HepG2 (cell line): ENCODE measurements around the gene MYEOV. TPM values are rescaled to one million over a fixed set of nuclear protein-coding genes. Genes with fewer than 3 reads are reported as not detected.

Experiments
- FOSL1 ChIP-seq: sonication (generic); formaldehyde crosslinking; IDR thresholded peaks from 2 replicates; pipeline ENCODE4 v1.9.0; 2021; ENCODE audit warnings: missing genetic modification reagents, borderline replicate concordance
- MED1 ChIP-seq: sonication (generic); formaldehyde crosslinking; IDR thresholded peaks from 2 replicates; pipeline ENCODE4 v1.4.0; 2020; ENCODE audit warnings: missing genetic modification reagents
- MXI1 ChIP-seq: IDR thresholded peaks from 3 replicates; pipeline ENCODE4 v1.6.1; 2012; ENCODE audit warnings: low read depth, low read length, inconsistent platforms, borderline replicate concordance
- NCOA2 ChIP-seq: sonication (generic); formaldehyde crosslinking; IDR thresholded peaks from 2 replicates; pipeline ENCODE4 v1.8.0; 2022; ENCODE audit warnings: inconsistent platforms
- RXRA ChIP-seq: sonication (generic); formaldehyde crosslinking; IDR thresholded peaks from 2 replicates; pipeline ENCODE4 v1.5.1; 2020; ENCODE audit warnings: missing genetic modification reagents
- SALL1 ChIP-seq: sonication (generic); formaldehyde crosslinking; IDR thresholded peaks from 2 replicates; pipeline ENCODE4 v1.8.0; 2022; ENCODE audit warnings: mild to moderate bottlenecking, missing genetic modification reagents
- SOX5 ChIP-seq: IDR thresholded peaks from 2 replicates; pipeline ENCODE4 v1.6.1; 2016; ENCODE audit warnings: borderline replicate concordance
- polyA plus RNA-seq, 8 experiments: library from polyadenylated mRNA; depleted of rRNA in 3 of 8; stranded (reverse) in 7 of 8; unstranded in 1 of 8; fragments of >200 nt; fragmentation: Illumina TruSeq in 4 of 8; extraction: Trizol in 4 of 8; gene quantifications; 2 replicates each; pipeline versions ENCODE4 v1.2.1 to v1.2.3, GENCODE V29; 2011 to 2016; ENCODE audit warnings: low read depth in 4 of 8, missing spikeins in 1 of 8, mixed read lengths in 1 of 8; ENCODE audit not compliant: insufficient read depth in 1 of 8
- total RNA-seq, 5 experiments: library from RNA; depleted of rRNA; stranded (reverse); fragments of >200 nt; fragmentation: Illumina TruSeq; extraction: Trizol; gene quantifications; 2 replicates each; pipeline ENCODE4 v1.2.3, GENCODE V29; 2016; ENCODE audit warnings: low read depth in 1 of 5
- TF ChIP-seq, protein P1 (sequence below): IDR thresholded peaks from 2 replicates; pipeline ENCODE4 v1.6.1; 2016; ENCODE audit warnings: control low read depth
- TF ChIP-seq, protein P2 (sequence below): sonication (generic); formaldehyde crosslinking; IDR thresholded peaks from 2 replicates; pipeline ENCODE4 v1.4.0; 2020; ENCODE audit warnings: missing genetic modification reagents
- TF ChIP-seq, protein P3 (sequence below): sonication (generic); formaldehyde crosslinking; IDR thresholded peaks from 2 replicates; pipeline ENCODE4 v1.5.1; 2020; ENCODE audit warnings: mild to moderate bottlenecking, missing genetic modification reagents, borderline replicate concordance
- TF ChIP-seq, protein P4 (sequence below): sonication (generic); formaldehyde crosslinking; IDR thresholded peaks from 2 replicates; pipeline ENCODE4 v1.5.1; 2020; ENCODE audit warnings: mild to moderate bottlenecking, missing genetic modification reagents, moderate library complexity

The MYEOV gene
- total and polyA plus RNA-seq, 2 of the 13 experiments (the other 11 are each of a cell fraction or from before 2014, with no cell fraction given) = 0.33 to 1.8 TPM

GRCh38 chr11:69298267-69299022 is 4.5 kb downstream of the MYEOV start (continued):
- TF ChIP-seq, protein P1, sequence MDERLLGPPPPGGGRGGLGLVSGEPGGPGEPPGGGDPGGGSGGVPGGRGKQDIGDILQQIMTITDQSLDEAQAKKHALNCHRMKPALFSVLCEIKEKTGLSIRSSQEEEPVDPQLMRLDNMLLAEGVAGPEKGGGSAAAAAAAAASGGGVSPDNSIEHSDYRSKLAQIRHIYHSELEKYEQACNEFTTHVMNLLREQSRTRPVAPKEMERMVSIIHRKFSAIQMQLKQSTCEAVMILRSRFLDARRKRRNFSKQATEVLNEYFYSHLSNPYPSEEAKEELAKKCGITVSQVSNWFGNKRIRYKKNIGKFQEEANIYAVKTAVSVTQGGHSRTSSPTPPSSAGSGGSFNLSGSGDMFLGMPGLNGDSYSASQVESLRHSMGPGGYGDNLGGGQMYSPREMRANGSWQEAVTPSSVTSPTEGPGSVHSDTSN (CRISPR knock-in tag) = no peak
- TF ChIP-seq FOSL1 (0 out of 2 replicates have a peak, but pooled peaks have one; percentile 11), NCOA2 (CRISPR knock-in tag) (peak; percentile 30; the same call in 1 of the 2 replicates), SOX5 (CRISPR knock-in tag) (0 out of 2 replicates have a peak, but pooled peaks have one; percentile 12), MXI1 (peak; percentile 20; the same call in 1 of the 3 replicates), RXRA (CRISPR knock-in tag) (peak; percentile 47; the same call in 1 of the 2 replicates), MED1 (CRISPR knock-in tag) (0 out of 2 replicates have a peak, but pooled peaks have one; percentile 23), SALL1 (CRISPR knock-in tag) (0 out of 2 replicates have a peak, but pooled peaks have one; percentile 11)
- TF ChIP-seq, protein P2, sequence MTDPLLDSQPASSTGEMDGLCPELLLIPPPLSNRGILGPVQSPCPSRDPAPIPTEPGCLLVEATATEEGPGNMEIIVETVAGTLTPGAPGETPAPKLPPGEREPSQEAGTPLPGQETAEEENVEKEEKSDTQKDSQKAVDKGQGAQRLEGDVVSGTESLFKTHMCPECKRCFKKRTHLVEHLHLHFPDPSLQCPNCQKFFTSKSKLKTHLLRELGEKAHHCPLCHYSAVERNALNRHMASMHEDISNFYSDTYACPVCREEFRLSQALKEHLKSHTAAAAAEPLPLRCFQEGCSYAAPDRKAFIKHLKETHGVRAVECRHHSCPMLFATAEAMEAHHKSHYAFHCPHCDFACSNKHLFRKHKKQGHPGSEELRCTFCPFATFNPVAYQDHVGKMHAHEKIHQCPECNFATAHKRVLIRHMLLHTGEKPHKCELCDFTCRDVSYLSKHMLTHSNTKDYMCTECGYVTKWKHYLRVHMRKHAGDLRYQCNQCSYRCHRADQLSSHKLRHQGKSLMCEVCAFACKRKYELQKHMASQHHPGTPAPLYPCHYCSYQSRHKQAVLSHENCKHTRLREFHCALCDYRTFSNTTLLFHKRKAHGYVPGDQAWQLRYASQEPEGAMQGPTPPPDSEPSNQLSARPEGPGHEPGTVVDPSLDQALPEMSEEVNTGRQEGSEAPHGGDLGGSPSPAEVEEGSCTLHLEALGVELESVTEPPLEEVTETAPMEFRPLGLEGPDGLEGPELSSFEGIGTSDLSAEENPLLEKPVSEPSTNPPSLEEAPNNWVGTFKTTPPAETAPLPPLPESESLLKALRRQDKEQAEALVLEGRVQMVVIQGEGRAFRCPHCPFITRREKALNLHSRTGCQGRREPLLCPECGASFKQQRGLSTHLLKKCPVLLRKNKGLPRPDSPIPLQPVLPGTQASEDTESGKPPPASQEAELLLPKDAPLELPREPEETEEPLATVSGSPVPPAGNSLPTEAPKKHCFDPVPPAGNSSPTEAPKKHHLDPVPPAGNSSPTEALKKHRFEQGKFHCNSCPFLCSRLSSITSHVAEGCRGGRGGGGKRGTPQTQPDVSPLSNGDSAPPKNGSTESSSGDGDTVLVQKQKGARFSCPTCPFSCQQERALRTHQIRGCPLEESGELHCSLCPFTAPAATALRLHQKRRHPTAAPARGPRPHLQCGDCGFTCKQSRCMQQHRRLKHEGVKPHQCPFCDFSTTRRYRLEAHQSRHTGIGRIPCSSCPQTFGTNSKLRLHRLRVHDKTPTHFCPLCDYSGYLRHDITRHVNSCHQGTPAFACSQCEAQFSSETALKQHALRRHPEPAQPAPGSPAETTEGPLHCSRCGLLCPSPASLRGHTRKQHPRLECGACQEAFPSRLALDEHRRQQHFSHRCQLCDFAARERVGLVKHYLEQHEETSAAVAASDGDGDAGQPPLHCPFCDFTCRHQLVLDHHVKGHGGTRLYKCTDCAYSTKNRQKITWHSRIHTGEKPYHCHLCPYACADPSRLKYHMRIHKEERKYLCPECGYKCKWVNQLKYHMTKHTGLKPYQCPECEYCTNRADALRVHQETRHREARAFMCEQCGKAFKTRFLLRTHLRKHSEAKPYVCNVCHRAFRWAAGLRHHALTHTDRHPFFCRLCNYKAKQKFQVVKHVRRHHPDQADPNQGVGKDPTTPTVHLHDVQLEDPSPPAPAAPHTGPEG (CRISPR knock-in tag) = peak; percentile 39; the same call in 1 of the 2 replicates
- TF ChIP-seq, protein P3, sequence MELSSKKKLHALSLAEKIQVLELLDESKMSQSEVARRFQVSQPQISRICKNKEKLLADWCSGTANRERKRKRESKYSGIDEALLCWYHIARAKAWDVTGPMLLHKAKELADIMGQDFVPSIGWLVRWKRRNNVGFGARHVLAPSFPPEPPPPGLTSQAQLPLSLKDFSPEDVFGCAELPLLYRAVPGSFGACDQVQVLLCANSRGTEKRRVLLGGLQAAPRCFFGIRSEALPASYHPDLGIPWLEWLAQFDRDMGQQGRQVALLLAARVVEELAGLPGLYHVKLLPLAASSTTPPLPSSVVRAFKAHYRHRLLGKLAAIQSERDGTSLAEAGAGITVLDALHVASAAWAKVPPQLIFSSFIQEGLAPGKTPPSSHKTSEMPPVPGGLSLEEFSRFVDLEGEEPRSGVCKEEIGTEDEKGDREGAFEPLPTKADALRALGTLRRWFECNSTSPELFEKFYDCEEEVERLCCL (CRISPR knock-in tag) = no peak
- TF ChIP-seq, protein P4, sequence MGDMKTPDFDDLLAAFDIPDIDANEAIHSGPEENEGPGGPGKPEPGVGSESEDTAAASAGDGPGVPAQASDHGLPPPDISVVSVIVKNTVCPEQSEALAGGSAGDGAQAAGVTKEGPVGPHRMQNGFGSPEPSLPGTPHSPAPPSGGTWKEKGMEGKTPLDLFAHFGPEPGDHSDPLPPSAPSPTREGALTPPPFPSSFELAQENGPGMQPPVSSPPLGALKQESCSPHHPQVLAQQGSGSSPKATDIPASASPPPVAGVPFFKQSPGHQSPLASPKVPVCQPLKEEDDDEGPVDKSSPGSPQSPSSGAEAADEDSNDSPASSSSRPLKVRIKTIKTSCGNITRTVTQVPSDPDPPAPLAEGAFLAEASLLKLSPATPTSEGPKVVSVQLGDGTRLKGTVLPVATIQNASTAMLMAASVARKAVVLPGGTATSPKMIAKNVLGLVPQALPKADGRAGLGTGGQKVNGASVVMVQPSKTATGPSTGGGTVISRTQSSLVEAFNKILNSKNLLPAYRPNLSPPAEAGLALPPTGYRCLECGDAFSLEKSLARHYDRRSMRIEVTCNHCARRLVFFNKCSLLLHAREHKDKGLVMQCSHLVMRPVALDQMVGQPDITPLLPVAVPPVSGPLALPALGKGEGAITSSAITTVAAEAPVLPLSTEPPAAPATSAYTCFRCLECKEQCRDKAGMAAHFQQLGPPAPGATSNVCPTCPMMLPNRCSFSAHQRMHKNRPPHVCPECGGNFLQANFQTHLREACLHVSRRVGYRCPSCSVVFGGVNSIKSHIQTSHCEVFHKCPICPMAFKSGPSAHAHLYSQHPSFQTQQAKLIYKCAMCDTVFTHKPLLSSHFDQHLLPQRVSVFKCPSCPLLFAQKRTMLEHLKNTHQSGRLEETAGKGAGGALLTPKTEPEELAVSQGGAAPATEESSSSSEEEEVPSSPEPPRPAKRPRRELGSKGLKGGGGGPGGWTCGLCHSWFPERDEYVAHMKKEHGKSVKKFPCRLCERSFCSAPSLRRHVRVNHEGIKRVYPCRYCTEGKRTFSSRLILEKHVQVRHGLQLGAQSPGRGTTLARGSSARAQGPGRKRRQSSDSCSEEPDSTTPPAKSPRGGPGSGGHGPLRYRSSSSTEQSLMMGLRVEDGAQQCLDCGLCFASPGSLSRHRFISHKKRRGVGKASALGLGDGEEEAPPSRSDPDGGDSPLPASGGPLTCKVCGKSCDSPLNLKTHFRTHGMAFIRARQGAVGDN (CRISPR knock-in tag) = peak; percentile 50; the same call in 1 of the 2 replicates
